Keratinocyte (primary cell): ENCODE data around the gene TTLL5. TPM values are rescaled to one million over a fixed set of nuclear protein-coding genes. Genes with fewer than 3 reads are reported as not detected.

Experiments
- DNase-seq: peaks from one replicate; pipeline ENCODE4 v3.0.0-alpha.2; 2011; ENCODE audit warnings: low read depth, missing footprints, low spot score
- FAIRE-seq: peaks from 2 replicates; lab custom pipeline; 2011; peaks lifted over from hg19 to GRCh38; lab: Jason Lieb, UNC
- H2AFZ ChIP-seq: 2 replicates; pipeline ENCODE4 v1.6.0; 2012; ENCODE audit warnings: low read length, control low read depth, inconsistent platforms; ENCODE audit not compliant: control insufficient read depth
- H3K27ac ChIP-seq: 2 replicates; pipeline ENCODE4 v1.5.1; 2011; ENCODE audit warnings: low read length; ENCODE audit not compliant: control insufficient read depth, insufficient read depth
- H3K27me3 ChIP-seq: 3 replicates; pipeline ENCODE4 v1.6.0; 2011; ENCODE audit warnings: low read length; ENCODE audit not compliant: control insufficient read depth, insufficient read depth; ENCODE audit errors: extremely low read depth
- H3K36me3 ChIP-seq, 2 experiments: 2 replicates in 1 of 2; 3 replicates in 1 of 2; pipeline ENCODE4 v1.5.1; 2011; ENCODE audit warnings: low read length in 2 of 2, mild to moderate bottlenecking in 1 of 2; ENCODE audit not compliant: control insufficient read depth in 2 of 2, insufficient read depth in 2 of 2; ENCODE audit errors: extremely low read depth in 1 of 2
- H3K4me1 ChIP-seq: 3 replicates; pipeline ENCODE4 v1.5.1; 2011; ENCODE audit warnings: low read length; ENCODE audit not compliant: control insufficient read depth, insufficient read depth; ENCODE audit errors: extremely low read depth
- H3K4me2 ChIP-seq: 3 replicates; pipeline ENCODE4 v1.6.0; 2011; ENCODE audit warnings: low read depth, low read length; ENCODE audit not compliant: control insufficient read depth, insufficient read depth; ENCODE audit errors: extremely low read depth
- H3K4me3 ChIP-seq, 3 experiments: fragments of 200-600 bp in 1 of 3; sonication (generic) in 1 of 3; 2 replicates in 2 of 3; 3 replicates in 1 of 3; pipeline ENCODE4 v1.5.1; 2011 to 2016; ENCODE audit warnings: low read length in 3 of 3, mild to moderate bottlenecking in 3 of 3, control low read depth in 2 of 3, inconsistent platforms in 1 of 3, low read depth in 1 of 3, mixed read lengths in 1 of 3, mixed run types in 1 of 3, moderate library complexity in 1 of 3; ENCODE audit not compliant: control insufficient read depth in 2 of 3, insufficient read depth in 2 of 3; ENCODE audit errors: extremely low read depth in 1 of 3
- H3K79me2 ChIP-seq: 2 replicates; pipeline ENCODE4 v1.6.0; 2012; ENCODE audit warnings: low read length; ENCODE audit not compliant: control insufficient read depth, insufficient read depth
- H3K9ac ChIP-seq: 3 replicates; pipeline ENCODE4 v1.6.0; 2011; ENCODE audit warnings: low read length; ENCODE audit not compliant: control insufficient read depth, insufficient read depth; ENCODE audit errors: extremely low read depth
- H3K9me1 ChIP-seq: 3 replicates; pipeline ENCODE4 v1.6.0; 2011; ENCODE audit warnings: low read length; ENCODE audit not compliant: control insufficient read depth, insufficient read depth; ENCODE audit errors: extremely low read depth
- H3K9me3 ChIP-seq: 2 replicates; pipeline ENCODE4 v1.5.1; 2012; ENCODE audit warnings: low read depth, low read length; ENCODE audit not compliant: control insufficient read depth
- H4K20me1 ChIP-seq: 3 replicates; pipeline ENCODE4 v1.6.0; 2011; ENCODE audit warnings: low read length; ENCODE audit not compliant: control insufficient read depth, insufficient read depth; ENCODE audit errors: extremely low read depth
- EZH2 ChIP-seq: IDR thresholded peaks from one replicate; pipeline ENCODE4 v1.6.1; 2012; ENCODE audit warnings: inconsistent platforms, mild to moderate bottlenecking, low read length, moderate library complexity
- dilution Hi-C: fragments of 300-500 bp; cut with MboI; formaldehyde crosslinking; loops from one replicate; pipeline ENCODE4 v1.7.0; 2020; ENCODE audit warnings: low sequenced_read_pairs; ENCODE audit not compliant: extremely low pct_ligation_motif_present
- polyA plus RNA-seq, 5 experiments: library from polyadenylated mRNA; depleted of rRNA in 3 of 5; stranded (reverse) in 3 of 5; stranded (forward) in 1 of 5; unstranded in 1 of 5; fragments of >200 nt; gene quantifications; 1 replicate in 1 of 5; 2 replicates in 3 of 5; 3 replicates in 1 of 5; pipeline versions ENCODE4 v1.2.1 to v1.2.3, GENCODE V29; 2011 to 2012; ENCODE audit warnings: missing spikeins in 2 of 5, low read depth in 1 of 5, low replicate concordance in 1 of 5
- TF ChIP-seq, protein P1 (sequence below), 3 experiments: IDR thresholded peaks in 1 of 3; conservative IDR thresholded peaks in 1 of 3; optimal IDR thresholded peaks in 1 of 3; 2 replicates in 2 of 3; 3 replicates in 1 of 3; pipeline versions ENCODE3 to v1.5.1; 2011; ENCODE audit warnings: low read length in 3 of 3, mild to moderate bottlenecking in 3 of 3, moderate library complexity in 2 of 3, control low read depth in 1 of 3, inconsistent platforms in 1 of 3; ENCODE audit not compliant: insufficient read depth in 2 of 3; ENCODE audit errors: extremely low read depth in 1 of 3

Gene TTLL5
- polyA plus RNA-seq, 1 donor (not counting 4 experiments of a cell fraction or from before 2014, with no cell fraction given) = 20.7 TPM

DNA sequence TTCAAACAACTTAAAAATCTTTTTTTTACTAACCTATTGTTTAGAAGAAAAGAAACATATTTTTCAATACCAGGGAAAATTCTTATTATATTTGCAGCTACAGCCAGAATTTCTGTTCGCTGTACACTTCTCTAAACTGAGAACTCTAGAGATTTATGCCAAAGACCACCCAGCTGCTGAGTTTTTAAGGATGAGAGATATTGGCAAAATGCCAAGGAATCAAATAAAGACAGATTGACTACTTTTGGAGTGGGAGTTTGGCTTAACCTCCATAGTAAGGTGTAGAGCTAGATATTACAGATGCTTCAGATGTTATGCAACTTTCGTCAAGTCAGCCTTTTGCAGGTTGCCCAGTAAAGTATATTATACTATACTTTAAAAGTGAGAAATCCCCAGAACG lies 71.8 kb downstream of the TTLL5 start:
- no peaks in the 10 kb centered on the region for H3K9me3 ChIP-seq
- H3K36me3 ChIP-seq = peaks cover 5 to 7% of the 10 kb centered on the region in 2 experiments
- no peak overlapping the region for H3K4me3 ChIP-seq
- no peaks in the 10 kb centered on the region for H3K4me1 ChIP-seq
- no peaks in the 10 kb centered on the region for H4K20me1 ChIP-seq
- H3K79me2 ChIP-seq = no peaks in the 10 kb centered on the region
- no peak for DNase-seq
- H3K9ac ChIP-seq = no peak overlapping the region
- no peak overlapping the region for H3K27ac ChIP-seq
- H3K27me3 ChIP-seq = no peaks in the 10 kb centered on the region
- H2AFZ ChIP-seq = no peak overlapping the region
- no peaks in the 10 kb centered on the region for H3K9me1 ChIP-seq
- TF ChIP-seq EZH2 = no peak
- TF ChIP-seq, protein P1, sequence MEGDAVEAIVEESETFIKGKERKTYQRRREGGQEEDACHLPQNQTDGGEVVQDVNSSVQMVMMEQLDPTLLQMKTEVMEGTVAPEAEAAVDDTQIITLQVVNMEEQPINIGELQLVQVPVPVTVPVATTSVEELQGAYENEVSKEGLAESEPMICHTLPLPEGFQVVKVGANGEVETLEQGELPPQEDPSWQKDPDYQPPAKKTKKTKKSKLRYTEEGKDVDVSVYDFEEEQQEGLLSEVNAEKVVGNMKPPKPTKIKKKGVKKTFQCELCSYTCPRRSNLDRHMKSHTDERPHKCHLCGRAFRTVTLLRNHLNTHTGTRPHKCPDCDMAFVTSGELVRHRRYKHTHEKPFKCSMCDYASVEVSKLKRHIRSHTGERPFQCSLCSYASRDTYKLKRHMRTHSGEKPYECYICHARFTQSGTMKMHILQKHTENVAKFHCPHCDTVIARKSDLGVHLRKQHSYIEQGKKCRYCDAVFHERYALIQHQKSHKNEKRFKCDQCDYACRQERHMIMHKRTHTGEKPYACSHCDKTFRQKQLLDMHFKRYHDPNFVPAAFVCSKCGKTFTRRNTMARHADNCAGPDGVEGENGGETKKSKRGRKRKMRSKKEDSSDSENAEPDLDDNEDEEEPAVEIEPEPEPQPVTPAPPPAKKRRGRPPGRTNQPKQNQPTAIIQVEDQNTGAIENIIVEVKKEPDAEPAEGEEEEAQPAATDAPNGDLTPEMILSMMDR (optimal IDR thresholded peaks at IDR 0.05 in 1 of 3, IDR thresholded peaks at IDR 0.05 in 1 of 3, conservative IDR thresholded peaks at IDR 0.05 in 1 of 3; ENCODE audit: extremely low read depth in 1 of 3, insufficient read depth in 2 of 3, low read length in 3 of 3) = no peak
- no peak overlapping the region for H3K4me2 ChIP-seq
- dilution Hi-C loops = no loop called here
- no peak for FAIRE-seq

GRCh38 chr14:75734854-75735253 lies 73.8 kb downstream of the TTLL5 start:
- dilution Hi-C loops = no loop called here
- H3K79me2 ChIP-seq = no peaks in the 10 kb centered on the region
- H3K4me3 ChIP-seq = no peak overlapping the region
- H4K20me1 ChIP-seq = no peaks in the 10 kb centered on the region
- H3K9ac ChIP-seq = no peak overlapping the region
- TF ChIP-seq, protein P1 (optimal IDR thresholded peaks at IDR 0.05 in 1 of 3, IDR thresholded peaks at IDR 0.05 in 1 of 3, conservative IDR thresholded peaks at IDR 0.05 in 1 of 3; ENCODE audit: extremely low read depth in 1 of 3, insufficient read depth in 2 of 3, low read length in 3 of 3) = no peak
- TF ChIP-seq EZH2 = no peak
- H3K9me3 ChIP-seq = no peaks in the 10 kb centered on the region
- no peaks in the 10 kb centered on the region for H3K4me1 ChIP-seq
- no peaks in the 10 kb centered on the region for H3K27me3 ChIP-seq
- H3K27ac ChIP-seq = no peak overlapping the region
- H3K9me1 ChIP-seq = no peaks in the 10 kb centered on the region
- DNase-seq (no peak), FAIRE-seq (no peak)
- no peak overlapping the region for H2AFZ ChIP-seq
- peaks cover 5 to 7% of the 10 kb centered on the region in 2 experiments for H3K36me3 ChIP-seq
- H3K4me2 ChIP-seq = no peak overlapping the region
